ENCODE data around the gene GTF2A1L. TPM values are rescaled to one million over a fixed set of nuclear protein-coding genes. Genes with fewer than 3 reads are reported as not detected.

Gene GTF2A1L
- total RNA-seq, 1 donor from 2014 or later = 3.7 TPM

DNA sequence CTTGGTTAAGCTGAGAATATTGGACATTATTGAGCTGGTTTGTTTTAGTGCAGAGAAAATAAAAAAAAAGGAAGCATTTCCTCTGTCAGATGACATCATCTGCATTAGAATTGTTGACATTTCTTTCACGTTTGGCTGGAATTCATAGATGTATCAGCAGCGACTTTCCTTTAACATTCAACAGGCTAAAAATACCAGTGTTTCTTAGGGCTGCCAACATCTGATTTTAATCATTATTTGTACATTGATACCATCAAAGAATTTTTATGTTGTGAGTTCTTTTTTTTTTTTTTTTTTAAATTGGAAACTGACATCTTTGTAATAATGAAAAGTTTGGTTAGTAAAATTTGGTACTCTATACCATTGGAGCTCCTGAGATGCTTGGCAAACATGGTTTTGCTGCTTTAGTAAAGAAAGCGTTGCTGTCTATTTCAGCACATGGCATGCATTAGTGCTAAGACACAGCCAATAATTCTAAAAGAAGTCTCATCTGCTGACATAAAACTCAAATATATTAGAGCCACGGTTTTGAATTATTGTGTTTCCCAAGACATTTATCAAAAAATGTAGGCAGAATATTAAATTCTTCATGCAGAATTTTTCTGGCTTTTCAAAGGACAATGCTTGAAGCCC lies 33.6 kb downstream of the GTF2A1L start:
- no peaks in the 10 kb centered on the region for H3K4me1 Mint-ChIP-seq
- H4K20me1 ChIP-seq (ENCODE audit: low read depth) = no peaks in the 10 kb centered on the region
- no peak overlapping the region for H3K4me2 ChIP-seq
- peak overlapping the region; percentile 29 for H2AFZ ChIP-seq (replicated peaks)
- H3K36me3 ChIP-seq = no peaks in the 10 kb centered on the region
- DNase-seq (ENCODE audit: low spot score) = no peak
- no peaks in the 10 kb centered on the region for H3K9me3 Mint-ChIP-seq
- no peaks in the 10 kb centered on the region for H3K36me3 Mint-ChIP-seq
- H3K79me2 ChIP-seq (ENCODE audit: low read depth) = no peaks in the 10 kb centered on the region
- TF ChIP-seq EZH2phosphoT487 (IDR thresholded peaks at IDR 0.05) (no peak), CTCF (IDR thresholded peaks at IDR 0.05) (no peak), EZH2 (IDR thresholded peaks at IDR 0.05) (no peak)
- no peak overlapping the region for H3K9ac ChIP-seq
- H3F3A ChIP-seq (ENCODE audit: low read depth) = no peaks in the 10 kb centered on the region
- H3K9me3 ChIP-seq (ENCODE audit: low read depth) = no peaks in the 10 kb centered on the region
- H3K27ac Mint-ChIP-seq = no peak overlapping the region
- H3K4me3 Mint-ChIP-seq = no peak overlapping the region
- H3K27ac ChIP-seq = no peak overlapping the region
- H3K27me3 ChIP-seq = no peaks in the 10 kb centered on the region
- H3K4me1 ChIP-seq = no peaks in the 10 kb centered on the region
- no peak overlapping the region for H3K4me3 ChIP-seq
- H3K27me3 Mint-ChIP-seq (ENCODE audit: insufficient read depth, low read depth) = no peaks in the 10 kb centered on the region

GRCh38 chr2:48668992-48669391 lies 51.3 kb downstream of the GTF2A1L start:
- H3K36me3 ChIP-seq = no peaks in the 10 kb centered on the region
- Mint-ChIP-seq H3K36me3 (no peaks in the 10 kb centered on the region), H3K27me3 (ENCODE audit: insufficient read depth, low read depth) (peaks cover 3% of the 10 kb centered on the region), H3K27ac (no peak overlapping the region), H3K4me3 (no peak overlapping the region), H3K9me3 (peaks cover 13% of the 10 kb centered on the region), H3K4me1 (no peaks in the 10 kb centered on the region)
- no peaks in the 10 kb centered on the region for H3K79me2 ChIP-seq (ENCODE audit: low read depth)
- H3K4me3 ChIP-seq = no peak overlapping the region
- no peak overlapping the region for H3K9ac ChIP-seq
- H4K20me1 ChIP-seq (ENCODE audit: low read depth) = no peaks in the 10 kb centered on the region
- H3K4me2 ChIP-seq = no peak overlapping the region
- H3K27me3 ChIP-seq = no peaks in the 10 kb centered on the region
- DNase-seq (ENCODE audit: low spot score) = no peak
- H3F3A ChIP-seq (ENCODE audit: low read depth) = no peaks in the 10 kb centered on the region
- no peak overlapping the region for H2AFZ ChIP-seq (replicated peaks)
- no peak for TF ChIP-seq EZH2 (IDR thresholded peaks at IDR 0.05)
- TF ChIP-seq CTCF (IDR thresholded peaks at IDR 0.05) = no peak
- TF ChIP-seq EZH2phosphoT487 (IDR thresholded peaks at IDR 0.05) = no peak
- H3K9me3 ChIP-seq (ENCODE audit: low read depth) = peaks cover 4% of the 10 kb centered on the region
- H3K27ac ChIP-seq = no peak overlapping the region
- no peaks in the 10 kb centered on the region for H3K4me1 ChIP-seq

- no peak for TF ChIP-seq CTCF (IDR thresholded peaks at IDR 0.05)
- TF ChIP-seq EZH2 (IDR thresholded peaks at IDR 0.05) = no peak
- TF ChIP-seq EZH2phosphoT487 (IDR thresholded peaks at IDR 0.05) = no peak
- H3K27ac Mint-ChIP-seq = no peak overlapping the region
These were observed 55.9 kb downstream of the GTF2A1L start for GRCh38 chr2:48673581-48673980.

More at GRCh38 chr2:48673581-48673980, 55.9 kb downstream of the GTF2A1L start:
- H3K4me3 Mint-ChIP-seq = no peak overlapping the region
- DNase-seq (ENCODE audit: low spot score) = no peak
- peaks cover 2% of the 10 kb centered on the region for H3K4me1 Mint-ChIP-seq
- no peaks in the 10 kb centered on the region for H3K27me3 ChIP-seq
- H3K4me3 ChIP-seq = no peak overlapping the region
- H3K9ac ChIP-seq = no peak overlapping the region
- H3K36me3 ChIP-seq = no peaks in the 10 kb centered on the region
- H4K20me1 ChIP-seq (ENCODE audit: low read depth) = no peaks in the 10 kb centered on the region
- no peak overlapping the region for H3K4me2 ChIP-seq
- no peaks in the 10 kb centered on the region for H3F3A ChIP-seq (ENCODE audit: low read depth)
- H3K27ac ChIP-seq = no peak overlapping the region
- H3K79me2 ChIP-seq (ENCODE audit: low read depth) = no peaks in the 10 kb centered on the region
- H3K27me3 Mint-ChIP-seq (ENCODE audit: insufficient read depth, low read depth) = peaks cover 3% of the 10 kb centered on the region
- peaks cover 4% of the 10 kb centered on the region for H3K9me3 ChIP-seq (ENCODE audit: low read depth)
- no peak overlapping the region for H2AFZ ChIP-seq (replicated peaks)
- peaks cover 13% of the 10 kb centered on the region for H3K9me3 Mint-ChIP-seq
- H3K4me1 ChIP-seq = peaks cover 7% of the 10 kb centered on the region
- H3K36me3 Mint-ChIP-seq = no peaks in the 10 kb centered on the region
